Gastrocnemius medialis (tissue), 4 donors: ENCODE results near the gene CREB1.

Experiments used
- CTCF ChIP-seq, 5 experiments: fragments of 450-650 bp in 3 of 5; fragments of 200-600 bp in 2 of 5; sonication (generic) in 2 of 5; IDR thresholded peaks in 4 of 5; conservative IDR thresholded peaks in 1 of 5; 1 replicate in 4 of 5; 2 replicates in 1 of 5; pipeline ENCODE4 v1.5.1; 2016 to 2019; ENCODE audit warnings: antibody characterized with exemption in 5 of 5, mild to moderate bottlenecking in 3 of 5, moderate library complexity in 3 of 5
- POLR2A ChIP-seq, 2 donors: fragments of 450-650 bp; IDR thresholded peaks; one replicate each; pipeline ENCODE4 v1.6.1; 2017; ENCODE audit warnings: antibody characterized with exemption in 2 of 2, mild to moderate bottlenecking in 2 of 2, moderate library complexity in 2 of 2

- TF ChIP-seq CTCF (IDR thresholded peaks at IDR 0.05 in 4 of 5, conservative IDR thresholded peaks at IDR 0.05 in 1 of 5) (no peak), POLR2A (IDR thresholded peaks at IDR 0.05) (no peak)
Observed at GRCh38 chr2:207561386-207562080, 31.8 kb downstream of the CREB1 start.
